Measurements from ENCODE around the gene COG2.
"Not testable (repeated sequence)": the region's sequence is repeated elsewhere in the genome, so short reads cannot be mapped to it uniquely, and the experiment has no call there.

The COG2 gene

GRCh38 chr1:230629511-230629910, 12.8 kb upstream of the COG2 start:
- DNase-seq: no peak

DNA sequence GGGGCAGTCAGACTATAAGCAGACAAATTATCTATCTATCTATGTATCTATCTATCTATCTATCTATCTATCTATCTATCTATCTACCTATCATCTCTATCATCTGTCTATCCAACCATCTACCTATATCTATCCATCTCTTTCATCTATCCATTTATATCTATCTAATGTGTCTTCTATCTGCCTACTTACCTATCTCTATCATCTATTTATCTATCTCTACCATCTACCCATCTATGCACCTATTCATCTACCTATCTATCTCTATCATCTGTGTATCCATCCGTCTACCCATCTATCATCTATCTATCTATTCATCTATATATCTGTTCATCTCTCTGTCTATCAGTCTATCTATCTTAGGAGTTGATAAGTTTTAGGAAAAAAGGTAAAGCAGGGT, 10.8 kb upstream of the COG2 start:
- DNase-seq: no peak

DNA sequence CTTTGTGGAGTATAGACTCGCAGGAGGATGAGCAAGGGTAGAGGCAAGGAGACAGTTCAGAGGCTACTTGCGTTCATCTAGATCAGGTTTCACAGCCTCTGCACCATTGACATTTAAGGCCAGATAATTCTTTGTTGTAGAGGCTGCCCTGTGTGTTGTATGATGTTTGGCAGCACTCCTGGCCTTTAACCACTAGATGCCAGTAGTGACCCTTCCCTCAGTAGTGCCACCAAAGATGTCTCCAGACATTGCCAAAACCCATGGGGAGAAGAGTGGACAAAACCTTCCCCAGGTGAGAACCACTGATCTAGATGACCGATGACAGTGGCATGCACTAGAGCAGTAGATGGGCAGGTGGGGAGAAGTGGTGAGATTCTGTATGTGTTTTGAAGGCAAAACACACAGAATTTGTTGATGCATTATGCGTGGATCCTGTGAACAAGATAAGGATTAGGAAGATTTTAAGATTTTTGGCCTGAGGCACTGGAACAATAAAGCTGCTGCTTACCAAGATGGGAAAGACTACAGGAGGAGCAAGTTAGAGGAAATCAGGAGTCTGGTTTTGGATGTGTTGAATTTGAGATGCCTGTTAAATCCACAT, 9.9 kb upstream of the COG2 start:
- DNase-seq: peak; percentile 68

GRCh38 chr1:230633469-230633868, 8.8 kb upstream of the COG2 start:
- peak; percentile 82 for DNase-seq

GRCh38 chr1:230634384-230634783, 7.9 kb upstream of the COG2 start:
- no peak for DNase-seq

DNA sequence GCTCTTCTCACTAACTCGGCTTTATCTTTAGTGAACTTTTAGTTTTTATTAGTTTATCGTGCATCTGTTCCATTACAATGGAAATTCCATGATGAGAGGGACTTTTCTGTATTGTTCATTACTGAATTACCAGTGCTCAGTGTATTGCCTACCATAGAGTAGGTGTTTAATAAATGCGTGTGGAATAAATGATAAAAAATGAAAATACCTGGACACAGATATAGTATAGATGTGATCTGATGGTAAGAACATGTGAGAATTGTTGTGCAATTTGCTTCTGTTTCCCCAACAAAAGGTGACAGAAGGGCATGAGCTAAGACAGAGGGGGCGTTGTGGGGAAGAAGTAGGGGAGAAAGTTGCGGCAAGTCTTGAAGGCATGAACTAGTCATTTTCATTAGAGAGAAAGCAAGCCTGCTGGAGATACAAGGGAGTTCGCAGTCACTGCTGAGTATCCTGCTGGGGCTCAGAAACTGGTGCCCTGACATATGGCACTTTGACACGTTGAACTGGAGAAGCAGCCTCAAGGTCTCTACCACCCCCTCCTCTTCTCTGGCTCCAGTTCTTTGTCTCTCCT, 5.6 kb upstream of the COG2 start:
- DNase-seq: no peak

- no peak for DNase-seq
Measured at GRCh38 chr1:230639714-230640209, 2.5 kb upstream of the COG2 start.

GRCh38 chr1:230641346-230641745, 935 bp upstream of the COG2 start:
- DNase-seq: no peak

GRCh38 chr1:230641900-230642262, 400 bp upstream of the COG2 start:
- no peak for DNase-seq

- no peak for DNase-seq
Measured at GRCh38 chr1:230643908-230644307, 1.6 kb downstream of the COG2 start.

- DNase-seq: no peak
Measured at GRCh38 chr1:230646710-230647302, 4.5 kb downstream of the COG2 start.

- no peak for DNase-seq
Measured at GRCh38 chr1:230647321-230647720, 5.0 kb downstream of the COG2 start.

DNA sequence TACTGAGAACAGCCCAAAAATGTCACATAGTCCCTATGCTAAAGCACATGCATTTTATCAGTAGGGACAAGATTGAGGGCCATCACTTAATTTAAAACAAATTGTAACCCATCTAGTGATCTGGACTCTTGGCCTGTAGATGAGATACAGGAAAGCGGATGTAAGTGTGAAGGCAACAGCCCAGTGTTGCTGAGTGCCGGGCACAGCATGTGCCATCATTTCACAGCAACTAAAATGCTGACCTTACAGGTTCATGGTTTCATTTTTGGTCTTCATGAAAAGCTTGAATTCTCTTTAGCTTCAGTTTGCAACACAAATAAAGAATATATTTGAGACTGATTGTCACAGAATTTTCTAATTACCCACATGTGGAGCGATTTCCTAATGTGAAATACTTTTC, 5.8 kb downstream of the COG2 start:
- DNase-seq: no peak

GRCh38 chr1:230650300-230650699, 8.0 kb downstream of the COG2 start:
- no peak for DNase-seq

GRCh38 chr1:230651235-230651634, 9.0 kb downstream of the COG2 start:
- no peak for DNase-seq

DNA sequence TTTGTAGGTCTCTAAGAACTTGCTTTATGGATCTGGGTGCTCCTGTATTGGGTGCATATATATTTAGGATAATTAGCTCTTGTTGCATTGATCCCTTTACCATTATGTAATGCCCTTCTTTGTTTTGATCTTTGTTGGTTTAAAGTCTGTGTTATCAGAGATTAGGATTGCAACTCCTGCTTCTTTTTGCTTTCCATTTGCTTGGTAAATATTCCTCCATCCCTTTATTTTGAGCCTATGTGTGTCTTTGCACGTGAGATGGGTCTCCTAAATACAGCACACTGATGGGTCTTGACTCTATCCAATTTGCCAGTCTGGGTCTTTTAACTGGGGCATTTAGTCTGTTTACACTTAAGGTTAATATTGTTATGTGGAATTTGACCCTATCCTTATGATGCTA, 14.4 kb downstream of the COG2 start:
- DNase-seq: not testable (repeated sequence)

DNA sequence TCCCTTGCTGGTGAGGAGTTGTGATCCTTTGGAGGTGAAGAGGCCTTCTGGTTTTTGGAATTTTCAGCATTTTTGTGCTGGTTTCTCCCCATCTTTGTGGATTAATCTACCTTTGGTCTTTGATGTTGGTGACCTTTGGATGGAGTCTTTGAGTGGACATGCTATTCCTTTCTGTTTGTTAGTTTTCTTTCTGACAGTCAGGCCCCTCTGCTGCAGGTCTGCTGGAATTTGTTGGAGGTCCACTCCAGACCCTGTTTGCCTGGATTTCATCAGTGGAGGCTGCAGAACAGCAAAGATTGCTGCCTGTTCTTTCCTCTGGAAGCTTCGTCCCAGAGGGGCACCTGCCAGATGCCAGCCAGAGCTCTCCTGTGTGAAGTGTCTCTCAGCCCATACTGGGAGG, 15.8 kb downstream of the COG2 start:
- not testable (repeated sequence) for DNase-seq

GRCh38 chr1:230658691-230659090, 16.4 kb downstream of the COG2 start:
- no peak for DNase-seq

GRCh38 chr1:230661976-230662375, 19.7 kb downstream of the COG2 start:
- peak; percentile 75 for DNase-seq

DNA sequence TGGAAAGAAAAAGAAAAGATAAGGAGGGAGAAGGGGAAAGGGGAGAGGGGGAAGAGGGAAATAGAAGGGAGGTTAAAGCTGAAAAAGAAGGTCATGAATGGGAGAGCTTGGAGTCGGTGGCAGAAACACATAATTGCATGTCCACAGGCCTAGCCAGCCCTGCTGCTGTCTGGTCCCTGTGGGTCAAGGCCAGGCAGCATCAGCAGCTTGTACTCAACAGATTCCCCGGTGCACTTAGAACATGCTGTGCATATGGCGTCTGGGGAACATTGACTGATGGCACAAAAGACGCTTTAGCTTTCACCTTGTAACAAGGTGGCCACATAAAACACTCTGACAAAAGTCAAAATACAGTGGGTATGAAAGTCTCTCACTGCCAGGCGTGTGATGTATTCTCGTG, 25.9 kb downstream of the COG2 start:
- DNase-seq: peak; percentile 16

DNA sequence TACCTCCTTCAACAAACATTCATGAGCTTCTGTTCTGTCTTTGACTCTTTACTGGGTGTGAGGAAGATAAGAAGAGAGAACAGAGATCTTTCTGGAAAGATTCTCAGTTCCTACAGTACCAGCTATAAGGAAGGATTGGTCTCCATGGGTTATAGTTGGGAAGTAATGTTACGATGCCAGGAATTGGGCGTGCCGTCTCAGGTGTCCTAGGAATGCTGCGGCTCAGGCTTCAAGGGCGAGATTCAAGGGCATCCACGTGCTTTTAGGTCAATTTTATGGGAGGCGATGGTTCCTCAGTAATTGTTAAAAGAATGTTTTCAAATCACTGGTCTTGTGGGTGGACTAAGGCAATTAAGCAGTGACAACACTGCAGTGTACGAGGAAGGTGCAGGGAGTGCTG, 27.3 kb downstream of the COG2 start:
- DNase-seq: no peak

GRCh38 chr1:230674581-230674980, 32.3 kb downstream of the COG2 start:
- DNase-seq: no peak

GRCh38 chr1:230677200-230677599, 34.9 kb downstream of the COG2 start:
- no peak for DNase-seq

GRCh38 chr1:230679192-230679591, 36.9 kb downstream of the COG2 start:
- no peak for DNase-seq

DNA sequence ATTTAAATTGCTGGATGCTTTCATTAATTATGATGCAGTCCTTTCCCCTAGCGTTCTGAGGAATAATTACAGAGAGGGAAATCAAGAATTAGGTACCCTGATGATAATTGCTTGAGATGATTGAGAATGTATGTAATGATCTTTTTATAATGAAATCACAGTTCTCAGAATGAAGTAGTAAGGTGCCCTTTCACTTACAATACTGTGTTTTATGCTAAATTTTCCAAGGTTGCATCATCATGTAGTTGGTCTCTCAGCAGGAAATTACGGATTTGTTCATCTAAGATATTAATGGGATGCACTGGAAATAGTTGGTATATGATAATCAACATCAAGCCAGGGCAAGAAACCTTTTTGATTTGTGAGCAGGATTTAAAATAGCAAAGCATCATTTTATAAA, 37.5 kb downstream of the COG2 start:
- DNase-seq: no peak
